Fibroblast of mammary gland (primary cell): Measurements from ENCODE around the gene RPS6KA4.

ENCODE experiments used
- DNase-seq: peaks from one replicate; pipeline ENCODE4 v3.0.0-alpha.2; 2010; ENCODE audit warnings: low read depth
- H3K4me3 ChIP-seq: 2 replicates; pipeline ENCODE4 v1.5.1; 2011; ENCODE audit warnings: low read depth, mild to moderate bottlenecking, low read length, moderate library complexity; ENCODE audit not compliant: control insufficient read depth
- CTCF ChIP-seq: conservative IDR thresholded peaks from 2 replicates; pipeline ENCODE4 v1.5.1; 2011; ENCODE audit warnings: low read depth, low read length, inconsistent platforms; ENCODE audit not compliant: control insufficient read depth, insufficient read depth

The RPS6KA4 gene

GRCh38 chr11:64400667-64401066, 41.7 kb downstream of the RPS6KA4 start:
- TF ChIP-seq CTCF = no peak
- no peak for DNase-seq
- no peak overlapping the region for H3K4me3 ChIP-seq

GRCh38 chr11:64401775-64402174, 42.8 kb downstream of the RPS6KA4 start:
- no peak overlapping the region for H3K4me3 ChIP-seq
- no peak for DNase-seq
- TF ChIP-seq CTCF = no peak

GRCh38 chr11:64403106-64403505, 44.1 kb downstream of the RPS6KA4 start:
- no peak overlapping the region for H3K4me3 ChIP-seq
- no peak for TF ChIP-seq CTCF
- DNase-seq = no peak

GRCh38 chr11:64406221-64406946, 47.4 kb downstream of the RPS6KA4 start:
- DNase-seq = no peak
- H3K4me3 ChIP-seq = no peak overlapping the region
- no peak for TF ChIP-seq CTCF

- TF ChIP-seq CTCF = no peak
- DNase-seq = no peak
- no peak overlapping the region for H3K4me3 ChIP-seq
These were observed 48.3 kb downstream of the RPS6KA4 start for GRCh38 chr11:64407221-64407620.

GRCh38 chr11:64407630-64408029, 48.7 kb downstream of the RPS6KA4 start:
- no peak for DNase-seq
- no peak for TF ChIP-seq CTCF
- H3K4me3 ChIP-seq = no peak overlapping the region
